Activated CD4-positive, alpha-beta T cell treated with anti-CD3 and anti-CD28 coated beads, Interleukin-2, amount 50 U/mL, for 1 hour (primary cell): Measurements from ENCODE around the gene HS6ST1.

ENCODE experiments used
- DNase-seq: peaks from one replicate; pipeline ENCODE4 v3.0.0-alpha.2; 2020

Gene HS6ST1

GRCh38 chr2:128228894-128229293 is 89.8 kb downstream of the HS6ST1 start:
- no peak for DNase-seq

- no peak for DNase-seq
Measured at GRCh38 chr2:128227862-128228261, 90.8 kb downstream of the HS6ST1 start.

- no peak for DNase-seq
Measured at GRCh38 chr2:128219891-128220290, 98.8 kb downstream of the HS6ST1 start.

GRCh38 chr2:128217671-128218070 is 101.0 kb downstream of the HS6ST1 start:
- no peak for DNase-seq

GRCh38 chr2:128215897-128216642 is 102.6 kb downstream of the HS6ST1 start:
- no peak for DNase-seq
